Liver (tissue), 9 donors: Measurements from ENCODE around the gene ABL1. TPM values are rescaled to one million over a fixed set of nuclear protein-coding genes. Genes with fewer than 3 reads are reported as not detected.

Source experiments
- DNase-seq: peaks from one replicate; pipeline ENCODE4 v3.0.0-alpha.2; 2017; ENCODE audit warnings: low spot score
- H3K27ac ChIP-seq, 2 donors: one replicate each; pipeline ENCODE4 v1.7.0; 2013; ENCODE audit warnings: inconsistent platforms in 2 of 2, low read length in 2 of 2, control low read depth in 1 of 2, low read depth in 1 of 2, mild to moderate bottlenecking in 1 of 2
- H3K27me3 ChIP-seq, 4 donors: one replicate each; pipeline versions ENCODE4 v1.6.1 to v1.7.0; 2013; ENCODE audit warnings: low read length in 3 of 4, inconsistent platforms in 1 of 4, mild to moderate bottlenecking in 1 of 4, moderate library complexity in 1 of 4; ENCODE audit not compliant: control insufficient read depth in 4 of 4, insufficient read depth in 4 of 4
- H3K36me3 ChIP-seq, 4 donors: one replicate each; pipeline versions ENCODE4 v1.6.1 to v1.7.0; 2013; ENCODE audit warnings: low read length in 3 of 4, mild to moderate bottlenecking in 3 of 4, low read depth in 1 of 4, moderate library complexity in 1 of 4; ENCODE audit not compliant: control insufficient read depth in 4 of 4, insufficient read depth in 3 of 4
- H3K4me1 ChIP-seq, 4 donors: one replicate each; pipeline versions ENCODE4 v1.6.1 to v1.7.0; 2013; ENCODE audit warnings: low read length in 3 of 4, mild to moderate bottlenecking in 3 of 4, moderate library complexity in 1 of 4; ENCODE audit not compliant: control insufficient read depth in 4 of 4, insufficient read depth in 4 of 4
- H3K4me3 ChIP-seq, 3 donors: one replicate each; pipeline versions ENCODE4 v1.6.1 to v1.7.0; 2013; ENCODE audit warnings: low read length in 3 of 3, control low read depth in 1 of 3, low read depth in 1 of 3, mild to moderate bottlenecking in 1 of 3
- H3K9ac ChIP-seq, 2 donors: one replicate each; pipeline ENCODE4 v1.7.0; 2013; ENCODE audit warnings: low read length in 2 of 2, mild to moderate bottlenecking in 2 of 2, moderate library complexity in 2 of 2, control low read depth in 1 of 2, low read depth in 1 of 2
- H3K9me3 ChIP-seq, 4 donors: one replicate each; pipeline versions ENCODE4 v1.6.1 to v1.7.0; 2013; ENCODE audit warnings: low read length in 3 of 4; ENCODE audit not compliant: control insufficient read depth in 4 of 4
- EGR1 ChIP-seq, 2 donors: IDR thresholded peaks; 2 replicates each; pipeline ENCODE4 v1.6.1; 2016 to 2018; ENCODE audit warnings: antibody characterized with exemption in 2 of 2, low read depth in 2 of 2
- FOXA1 ChIP-seq: IDR thresholded peaks from 2 replicates; pipeline ENCODE4 v1.6.1; 2016; ENCODE audit warnings: antibody characterized with exemption
- FOXA2 ChIP-seq: IDR thresholded peaks from 2 replicates; pipeline ENCODE4 v1.6.1; 2016; ENCODE audit warnings: antibody characterized with exemption
- HNF4A ChIP-seq, 2 donors: conservative IDR thresholded peaks; 2 replicates each; pipeline ENCODE4 v1.6.1; 2016; ENCODE audit warnings: antibody characterized with exemption in 2 of 2, mild to moderate bottlenecking in 2 of 2
- HNF4G ChIP-seq: IDR thresholded peaks from 2 replicates; pipeline ENCODE4 v1.6.1; 2016; ENCODE audit warnings: antibody characterized with exemption
- JUND ChIP-seq, 2 donors: IDR thresholded peaks; 2 replicates each; pipeline ENCODE4 v1.6.1; 2016; ENCODE audit warnings: antibody characterized with exemption in 2 of 2
- MAX ChIP-seq: IDR thresholded peaks from 2 replicates; pipeline ENCODE4 v1.6.1; 2016; ENCODE audit warnings: antibody characterized with exemption
- NR2F2 ChIP-seq: IDR thresholded peaks from 2 replicates; pipeline ENCODE4 v1.6.1; 2016; ENCODE audit warnings: antibody characterized with exemption
- RAD21 ChIP-seq, 2 donors: IDR thresholded peaks; 2 replicates each; pipeline ENCODE4 v1.6.1; 2016; ENCODE audit warnings: antibody characterized with exemption in 2 of 2, mild to moderate bottlenecking in 2 of 2
- REST ChIP-seq: IDR thresholded peaks from 2 replicates; pipeline ENCODE4 v1.6.1; 2016; ENCODE audit warnings: antibody characterized with exemption, mild to moderate bottlenecking
- RXRA ChIP-seq, 2 donors: IDR thresholded peaks; 2 replicates each; pipeline ENCODE4 v1.6.1; 2017 to 2018; ENCODE audit warnings: antibody characterized with exemption in 2 of 2, mild to moderate bottlenecking in 1 of 2
- SP1 ChIP-seq: IDR thresholded peaks from 2 replicates; pipeline ENCODE4 v1.6.1; 2018; ENCODE audit warnings: antibody characterized with exemption, mild to moderate bottlenecking
- TAF1 ChIP-seq: conservative IDR thresholded peaks from 2 replicates; pipeline ENCODE4 v1.6.1; 2016; ENCODE audit warnings: antibody characterized with exemption, mild to moderate bottlenecking
- YY1 ChIP-seq: IDR thresholded peaks from 2 replicates; pipeline ENCODE4 v1.6.1; 2016; ENCODE audit warnings: antibody characterized with exemption, mild to moderate bottlenecking
- WGBS: extraction: QIAGEN DNeasy Blood & Tissue Kit; methylation state at CpG from one replicate; pipeline ENCODE4 v1.1.7; 2013; 5-methylcytosine and 5-hydroxymethylcytosine counted together
- polyA plus RNA-seq, 2 donors: library from polyadenylated mRNA; stranded (reverse) in 1 of 2; unstranded in 1 of 2; fragments of 200-250 nt in 1 of 2; fragments of >200 nt in 1 of 2; fragmentation: Nextera tagmentation in 1 of 2; extraction: Ambion mirVana in 1 of 2; gene quantifications; one replicate each; pipeline versions ENCODE4 v1.2.1 to v1.2.3, GENCODE V29; 2013 to 2015
- total RNA-seq, 2 donors: library from RNA; depleted of rRNA; stranded (reverse); fragments of >200 nt; gene quantifications; one replicate each; pipeline ENCODE4 v1.2.3, GENCODE V29; 2014
- TF ChIP-seq, protein P1 (sequence below): IDR thresholded peaks from 2 replicates; pipeline ENCODE4 v1.6.1; 2016; ENCODE audit warnings: antibody characterized with exemption
- TF ChIP-seq, protein P2 (sequence below): fragments of 150-350 bp; IDR thresholded peaks from 2 replicates; pipeline ENCODE4 v1.5.1; 2017; ENCODE audit warnings: improper control_type of control experiment, low read depth, low read length; ENCODE audit not compliant: missing input control
- TF ChIP-seq, protein P3 (sequence below): IDR thresholded peaks from 2 replicates; pipeline ENCODE4 v1.6.1; 2016; ENCODE audit warnings: antibody characterized with exemption
- donor health status: healthy.
- donor health status: healthy.
- donor health status: healthy.
- donor health status: healthy.
- donor health status: healthy.

Gene ABL1
- total and polyA plus RNA-seq, 4 donors = 4.2 to 14.2 (median 10.9) TPM

DNA sequence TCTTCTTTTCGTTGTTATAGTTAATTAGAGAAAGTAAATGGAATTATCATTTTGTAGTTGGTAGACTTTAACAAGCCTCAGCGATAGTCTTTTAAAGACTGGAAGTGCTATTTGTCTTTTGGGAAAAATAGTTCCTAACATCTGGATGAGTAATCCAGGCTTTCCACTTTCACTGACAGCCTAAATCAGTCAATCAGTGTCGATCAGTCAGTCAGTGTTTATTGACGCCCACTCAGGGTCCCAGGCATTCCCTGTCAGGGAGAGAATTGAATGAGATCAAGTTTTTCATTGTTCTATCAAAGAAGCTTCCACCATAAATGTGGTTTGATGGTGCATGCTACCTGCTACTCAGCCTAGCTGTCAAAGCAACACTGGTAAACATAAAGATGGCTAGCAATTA is 2.6 kb downstream of the ABL1 start (continued):
- TF ChIP-seq REST = no peak
- no peak for TF ChIP-seq FOXA2
- no peak for TF ChIP-seq HNF4G
- no peak for TF ChIP-seq NR2F2
- no peak for TF ChIP-seq HNF4A (conservative IDR thresholded peaks at IDR 0.05)

DNA sequence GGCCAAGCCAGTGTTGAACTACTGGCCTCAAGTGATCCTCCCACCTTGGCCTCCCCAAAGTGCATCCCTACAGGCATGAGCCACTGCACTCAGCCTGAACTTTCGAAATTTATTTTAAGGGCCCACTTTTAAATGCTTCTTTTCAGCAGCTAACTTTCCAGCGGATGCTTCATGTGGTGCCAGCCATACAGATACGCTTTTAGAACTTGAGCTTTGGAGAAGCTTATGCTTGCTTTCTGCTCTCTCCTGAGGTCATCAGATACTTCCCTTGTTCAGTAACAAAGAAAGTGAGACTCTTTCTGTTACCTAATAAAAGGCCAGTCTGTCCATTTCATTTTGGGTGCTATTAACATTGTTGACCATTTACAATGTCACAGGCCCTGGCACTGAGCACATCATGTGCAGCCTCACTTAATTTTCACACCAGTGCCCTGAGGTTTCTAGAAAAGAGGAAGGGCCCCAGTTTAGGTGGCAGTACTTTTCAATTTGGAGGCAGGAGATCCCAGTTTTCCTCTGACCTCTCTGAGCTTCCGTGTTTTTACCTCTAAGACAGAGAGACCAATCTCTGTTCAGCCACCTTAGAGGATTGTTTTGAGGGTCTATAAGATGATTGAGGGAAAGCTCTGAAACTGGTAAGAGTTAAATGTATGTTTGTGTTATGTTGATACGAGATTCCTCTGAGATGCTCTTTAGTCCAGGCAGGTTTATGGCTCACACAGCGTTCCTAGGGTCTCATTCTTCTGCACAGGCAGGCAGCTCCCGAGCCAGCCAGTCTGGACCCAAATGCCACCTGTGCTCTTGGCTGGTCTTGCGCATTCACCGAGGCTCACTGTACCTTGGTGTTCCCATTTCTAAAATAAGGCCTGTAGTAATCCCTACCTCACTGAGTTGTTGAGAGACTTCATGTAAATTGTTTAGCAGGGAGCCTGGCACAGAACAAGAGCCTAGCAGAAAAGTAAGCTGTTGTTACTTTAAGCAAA is 4.4 kb downstream of the ABL1 start:
- TF ChIP-seq FOXA2 (no peak), YY1 (no peak), HNF4G (no peak), FOXA1 (no peak), TAF1 (no peak), NR2F2 (no peak), EGR1 (IDR thresholded peaks at IDR 0.05; ENCODE audit: low read depth in 2 of 2) (no peak), JUND (IDR thresholded peaks at IDR 0.05) (no peak), HNF4A (conservative IDR thresholded peaks at IDR 0.05) (no peak), RAD21 (IDR thresholded peaks at IDR 0.05) (no peak)
- TF ChIP-seq, protein P1, sequence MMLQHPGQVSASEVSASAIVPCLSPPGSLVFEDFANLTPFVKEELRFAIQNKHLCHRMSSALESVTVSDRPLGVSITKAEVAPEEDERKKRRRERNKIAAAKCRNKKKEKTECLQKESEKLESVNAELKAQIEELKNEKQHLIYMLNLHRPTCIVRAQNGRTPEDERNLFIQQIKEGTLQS = no peak
- Histone ChIP-seq H3K4me1 (peaks cover 4 to 17% (median 10%) of the 10 kb centered on the region in 4 donors), H3K4me3 (no peak overlapping the region), H3K9me3 (no peaks in the 10 kb centered on the region), H3K9ac (no peak overlapping the region), H3K27me3 (no peaks in the 10 kb centered on the region), H3K36me3 (peaks cover 0 to 1% (median 0%) of the 10 kb centered on the region in 4 donors), H3K27ac (no peak overlapping the region)
- 87% methylated on average over 9 of the region's 9 CpGs for WGBS
- DNase-seq = no peak

DNA sequence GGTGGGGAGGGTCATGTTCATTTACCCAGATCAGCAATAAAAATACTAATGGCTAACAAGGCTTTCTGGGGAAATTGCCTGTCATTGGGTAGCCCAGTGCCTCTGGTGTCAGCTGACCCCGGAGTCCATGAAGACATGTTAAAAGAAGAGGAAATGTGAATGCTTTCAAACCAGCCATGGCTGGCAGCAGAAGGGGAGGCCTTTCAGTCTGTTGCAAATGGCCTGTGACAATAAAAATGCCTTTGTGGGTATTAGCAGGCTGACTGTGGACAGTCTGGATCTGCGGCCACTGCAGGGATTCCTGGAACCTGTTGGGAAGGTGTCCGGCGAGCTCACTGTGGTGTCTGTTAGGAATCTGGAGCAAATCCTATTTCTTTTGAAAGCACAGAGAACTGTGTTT is 7.5 kb downstream of the ABL1 start:
- peaks cover 0 to 3% (median 2%) of the 10 kb centered on the region in 4 donors for H3K4me1 ChIP-seq
- no peak for TF ChIP-seq MAX
- TF ChIP-seq, protein P2, sequence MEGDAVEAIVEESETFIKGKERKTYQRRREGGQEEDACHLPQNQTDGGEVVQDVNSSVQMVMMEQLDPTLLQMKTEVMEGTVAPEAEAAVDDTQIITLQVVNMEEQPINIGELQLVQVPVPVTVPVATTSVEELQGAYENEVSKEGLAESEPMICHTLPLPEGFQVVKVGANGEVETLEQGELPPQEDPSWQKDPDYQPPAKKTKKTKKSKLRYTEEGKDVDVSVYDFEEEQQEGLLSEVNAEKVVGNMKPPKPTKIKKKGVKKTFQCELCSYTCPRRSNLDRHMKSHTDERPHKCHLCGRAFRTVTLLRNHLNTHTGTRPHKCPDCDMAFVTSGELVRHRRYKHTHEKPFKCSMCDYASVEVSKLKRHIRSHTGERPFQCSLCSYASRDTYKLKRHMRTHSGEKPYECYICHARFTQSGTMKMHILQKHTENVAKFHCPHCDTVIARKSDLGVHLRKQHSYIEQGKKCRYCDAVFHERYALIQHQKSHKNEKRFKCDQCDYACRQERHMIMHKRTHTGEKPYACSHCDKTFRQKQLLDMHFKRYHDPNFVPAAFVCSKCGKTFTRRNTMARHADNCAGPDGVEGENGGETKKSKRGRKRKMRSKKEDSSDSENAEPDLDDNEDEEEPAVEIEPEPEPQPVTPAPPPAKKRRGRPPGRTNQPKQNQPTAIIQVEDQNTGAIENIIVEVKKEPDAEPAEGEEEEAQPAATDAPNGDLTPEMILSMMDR = no peak
- no peak for TF ChIP-seq FOXA1
- no peak for TF ChIP-seq TAF1
- no peak for TF ChIP-seq JUND (IDR thresholded peaks at IDR 0.05)
- TF ChIP-seq RXRA (IDR thresholded peaks at IDR 0.05) = no peak
- TF ChIP-seq YY1 = no peak
- TF ChIP-seq, protein P3, sequence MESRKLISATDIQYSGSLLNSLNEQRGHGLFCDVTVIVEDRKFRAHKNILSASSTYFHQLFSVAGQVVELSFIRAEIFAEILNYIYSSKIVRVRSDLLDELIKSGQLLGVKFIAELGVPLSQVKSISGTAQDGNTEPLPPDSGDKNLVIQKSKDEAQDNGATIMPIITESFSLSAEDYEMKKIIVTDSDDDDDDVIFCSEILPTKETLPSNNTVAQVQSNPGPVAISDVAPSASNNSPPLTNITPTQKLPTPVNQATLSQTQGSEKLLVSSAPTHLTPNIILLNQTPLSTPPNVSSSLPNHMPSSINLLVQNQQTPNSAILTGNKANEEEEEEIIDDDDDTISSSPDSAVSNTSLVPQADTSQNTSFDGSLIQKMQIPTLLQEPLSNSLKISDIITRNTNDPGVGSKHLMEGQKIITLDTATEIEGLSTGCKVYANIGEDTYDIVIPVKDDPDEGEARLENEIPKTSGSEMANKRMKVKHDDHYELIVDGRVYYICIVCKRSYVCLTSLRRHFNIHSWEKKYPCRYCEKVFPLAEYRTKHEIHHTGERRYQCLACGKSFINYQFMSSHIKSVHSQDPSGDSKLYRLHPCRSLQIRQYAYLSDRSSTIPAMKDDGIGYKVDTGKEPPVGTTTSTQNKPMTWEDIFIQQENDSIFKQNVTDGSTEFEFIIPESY = no peak
- TF ChIP-seq HNF4G = no peak
- no peak for TF ChIP-seq EGR1 (IDR thresholded peaks at IDR 0.05; ENCODE audit: low read depth in 2 of 2)
- TF ChIP-seq FOXA2 = no peak
- no peak for TF ChIP-seq NR2F2
- no peak for TF ChIP-seq RAD21 (IDR thresholded peaks at IDR 0.05)
- no peak for TF ChIP-seq REST
- TF ChIP-seq SP1 = no peak

More for the DNA sequence above, 7.5 kb downstream of the ABL1 start:
- no peak for DNase-seq
- Histone ChIP-seq H3K36me3 (peaks cover 0 to 1% (median 0%) of the 10 kb centered on the region in 4 donors), H3K4me3 (no peak overlapping the region), H3K9ac (no peak overlapping the region), H3K27ac (no peak overlapping the region), H3K9me3 (no peaks in the 10 kb centered on the region), H3K27me3 (no peaks in the 10 kb centered on the region)
- 93% methylated on average over 4 of the region's 4 CpGs for WGBS
